GM12891 (cell line): ENCODE data around the gene VN1R5.

ENCODE experiments used
- PAX5 ChIP-seq: IDR thresholded peaks from 2 replicates; pipeline ENCODE4 v1.6.1; 2011; ENCODE audit warnings: low read length, moderate library complexity, mild to moderate bottlenecking; ENCODE audit not compliant: insufficient read depth, severe bottlenecking
- POLR2A ChIP-seq: IDR thresholded peaks from 2 replicates; pipeline ENCODE4 v1.6.1; 2011; ENCODE audit warnings: low read depth, low read length, control low read depth
- POLR2AphosphoS5 ChIP-seq: IDR thresholded peaks from 2 replicates; pipeline ENCODE4 v1.6.1; 2011; ENCODE audit warnings: low read depth, low read length, control low read depth
- POU2F2 ChIP-seq: IDR thresholded peaks from 2 replicates; pipeline ENCODE4 v1.6.1; 2011; ENCODE audit warnings: low read depth, mild to moderate bottlenecking, control low read depth, low read length, moderate library complexity
- SPI1 ChIP-seq: IDR thresholded peaks from 2 replicates; pipeline ENCODE4 v1.6.1; 2011; ENCODE audit warnings: low read depth, low read length, control low read depth
- TAF1 ChIP-seq: IDR thresholded peaks from 2 replicates; pipeline ENCODE4 v1.6.1; 2011; ENCODE audit warnings: low read depth, low read length, control low read depth

- TF ChIP-seq POLR2A (no peak), TAF1 (no peak), POLR2AphosphoS5 (no peak), SPI1 (no peak), PAX5 (no peak), POU2F2 (no peak)
These were observed 39.9 kb downstream of the VN1R5 start for GRCh38 chr1:247295746-247296145.
